ENCODE measurements around the gene ARHGAP10.

Gene ARHGAP10

DNA sequence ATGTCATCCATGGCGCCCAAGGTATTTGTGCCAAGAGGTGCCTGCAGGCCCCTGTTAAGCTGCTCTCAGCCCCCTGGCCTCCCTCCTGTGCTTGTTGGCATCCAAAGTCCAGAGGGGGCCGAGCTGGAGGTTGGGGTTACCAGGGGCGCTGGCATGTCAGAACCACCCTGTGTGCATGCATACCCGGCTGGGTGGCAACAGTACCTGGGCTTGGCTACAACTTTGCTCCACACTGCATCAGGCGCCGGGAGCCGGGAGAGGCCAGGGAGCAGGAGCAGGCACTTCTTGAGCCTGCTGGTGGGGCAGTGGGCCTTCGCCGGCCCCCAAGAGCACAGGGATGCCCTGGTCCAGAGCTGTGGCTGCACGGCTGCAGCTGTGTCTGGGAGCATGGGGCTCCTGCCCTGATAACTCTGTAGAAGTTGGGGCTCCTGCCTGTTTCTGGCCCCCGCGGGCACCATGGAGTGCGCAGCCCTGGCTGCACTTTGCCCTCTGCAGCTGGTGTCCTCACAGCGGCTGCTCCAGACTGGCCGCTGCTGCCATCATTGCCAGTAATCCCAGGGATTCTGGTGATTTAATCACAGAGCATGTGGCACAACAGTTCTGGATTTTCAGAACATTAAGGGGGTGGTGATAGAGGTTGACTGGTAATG, 130.3 kb downstream of the ARHGAP10 start:
- no peaks in the 10 kb centered on the region for H3K9me2 ChIP-seq (replicated peaks; ENCODE audit: insufficient read depth, low read length)
- no peak overlapping the region for H2AFZ ChIP-seq (ENCODE audit: low read length)
- peaks cover 10% of the 10 kb centered on the region for H3K4me1 ChIP-seq (ENCODE audit: low read length)
- no peak overlapping the region for H3K4me3 ChIP-seq (ENCODE audit: low read length)
- TF ChIP-seq, protein P1, sequence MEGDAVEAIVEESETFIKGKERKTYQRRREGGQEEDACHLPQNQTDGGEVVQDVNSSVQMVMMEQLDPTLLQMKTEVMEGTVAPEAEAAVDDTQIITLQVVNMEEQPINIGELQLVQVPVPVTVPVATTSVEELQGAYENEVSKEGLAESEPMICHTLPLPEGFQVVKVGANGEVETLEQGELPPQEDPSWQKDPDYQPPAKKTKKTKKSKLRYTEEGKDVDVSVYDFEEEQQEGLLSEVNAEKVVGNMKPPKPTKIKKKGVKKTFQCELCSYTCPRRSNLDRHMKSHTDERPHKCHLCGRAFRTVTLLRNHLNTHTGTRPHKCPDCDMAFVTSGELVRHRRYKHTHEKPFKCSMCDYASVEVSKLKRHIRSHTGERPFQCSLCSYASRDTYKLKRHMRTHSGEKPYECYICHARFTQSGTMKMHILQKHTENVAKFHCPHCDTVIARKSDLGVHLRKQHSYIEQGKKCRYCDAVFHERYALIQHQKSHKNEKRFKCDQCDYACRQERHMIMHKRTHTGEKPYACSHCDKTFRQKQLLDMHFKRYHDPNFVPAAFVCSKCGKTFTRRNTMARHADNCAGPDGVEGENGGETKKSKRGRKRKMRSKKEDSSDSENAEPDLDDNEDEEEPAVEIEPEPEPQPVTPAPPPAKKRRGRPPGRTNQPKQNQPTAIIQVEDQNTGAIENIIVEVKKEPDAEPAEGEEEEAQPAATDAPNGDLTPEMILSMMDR (IDR thresholded peaks at IDR 0.05; ENCODE audit: low read length), result no peak
- no peak for TF ChIP-seq EZH2phosphoT487 (IDR thresholded peaks at IDR 0.05; ENCODE audit: low read length)
- no peak for TF ChIP-seq EZH2 (optimal IDR thresholded peaks at IDR 0.05; ENCODE audit: low read depth, low read length)
- H3K9me3 ChIP-seq (replicated peaks; ENCODE audit: insufficient read depth, low read length), result no peaks in the 10 kb centered on the region
- no peaks in the 10 kb centered on the region for H3K27me3 ChIP-seq (replicated peaks; ENCODE audit: insufficient read depth, low read length)
- no peak for DNase-seq
- H3K9ac ChIP-seq (ENCODE audit: low read length), result no peak overlapping the region
- H3K27ac ChIP-seq (ENCODE audit: low read length), result no peak overlapping the region
- peaks cover 2% of the 10 kb centered on the region for H3K79me2 ChIP-seq (ENCODE audit: low read length)
- H3F3A ChIP-seq (ENCODE audit: insufficient read depth, low read length), result peaks cover 7% of the 10 kb centered on the region; the same call in 1 of the 2 replicates
- H3K4me2 ChIP-seq (ENCODE audit: low read depth, low read length), result no peak overlapping the region
- H3K36me3 ChIP-seq (replicated peaks; ENCODE audit: insufficient read depth, low read length), result peaks cover 5% of the 10 kb centered on the region; the same call in 1 of the 2 replicates
- no peaks in the 10 kb centered on the region for H4K20me1 ChIP-seq (ENCODE audit: insufficient read depth, low read length)

DNA sequence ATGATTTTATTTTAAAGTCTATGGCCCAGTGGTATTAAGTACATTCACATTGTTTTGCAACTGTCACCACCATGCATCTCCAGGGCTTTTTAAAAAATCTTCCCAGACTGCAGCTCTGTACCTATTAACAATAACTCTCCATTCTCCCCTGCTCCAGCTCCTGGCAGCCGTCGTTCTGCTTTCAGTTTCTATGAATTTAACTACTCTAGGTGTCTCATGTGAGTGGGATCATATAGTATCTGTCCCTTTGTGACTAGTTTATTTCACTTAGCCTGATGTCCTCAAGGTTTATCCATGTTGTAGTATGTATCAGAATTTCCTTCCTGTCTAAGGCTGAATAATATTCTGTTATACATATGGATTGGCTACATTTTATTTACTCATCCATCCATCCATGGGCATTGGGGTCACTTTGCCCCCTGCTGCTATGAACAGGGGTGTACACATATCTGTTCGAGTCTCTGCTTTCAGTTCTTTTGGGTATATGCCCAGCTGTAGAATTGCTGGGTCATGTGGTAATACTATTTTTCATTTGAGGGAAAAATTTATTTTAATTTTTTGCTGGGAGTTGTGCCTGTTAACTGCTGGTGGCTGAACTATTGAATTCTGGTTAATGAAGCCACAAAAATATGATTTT, 131.3 kb downstream of the ARHGAP10 start:
- no peaks in the 10 kb centered on the region for H3K9me2 ChIP-seq (replicated peaks; ENCODE audit: insufficient read depth, low read length)
- no peak overlapping the region for H3K4me2 ChIP-seq (ENCODE audit: low read depth, low read length)
- peaks cover 7% of the 10 kb centered on the region; the same call in 1 of the 2 replicates for H3F3A ChIP-seq (ENCODE audit: insufficient read depth, low read length)
- H3K27me3 ChIP-seq (replicated peaks; ENCODE audit: insufficient read depth, low read length), result no peaks in the 10 kb centered on the region
- peaks cover 10% of the 10 kb centered on the region for H3K4me1 ChIP-seq (ENCODE audit: low read length)
- TF ChIP-seq EZH2 (optimal IDR thresholded peaks at IDR 0.05; ENCODE audit: low read depth, low read length), result no peak
- TF ChIP-seq EZH2phosphoT487 (IDR thresholded peaks at IDR 0.05; ENCODE audit: low read length), result no peak
- TF ChIP-seq, protein P1 (IDR thresholded peaks at IDR 0.05; ENCODE audit: low read length), result no peak
- H3K9ac ChIP-seq (ENCODE audit: low read length), result no peak overlapping the region
- no peak overlapping the region for H3K27ac ChIP-seq (ENCODE audit: low read length)
- no peaks in the 10 kb centered on the region for H3K9me3 ChIP-seq (replicated peaks; ENCODE audit: insufficient read depth, low read length)
- no peak overlapping the region for H3K4me3 ChIP-seq (ENCODE audit: low read length)
- no peak overlapping the region for H2AFZ ChIP-seq (ENCODE audit: low read length)
- H3K79me2 ChIP-seq (ENCODE audit: low read length), result peaks cover 11% of the 10 kb centered on the region
- peak; percentile 15 for DNase-seq
- peaks cover 5% of the 10 kb centered on the region; the same call in 1 of the 2 replicates for H3K36me3 ChIP-seq (replicated peaks; ENCODE audit: insufficient read depth, low read length)
- H4K20me1 ChIP-seq (ENCODE audit: insufficient read depth, low read length), result no peaks in the 10 kb centered on the region

DNA sequence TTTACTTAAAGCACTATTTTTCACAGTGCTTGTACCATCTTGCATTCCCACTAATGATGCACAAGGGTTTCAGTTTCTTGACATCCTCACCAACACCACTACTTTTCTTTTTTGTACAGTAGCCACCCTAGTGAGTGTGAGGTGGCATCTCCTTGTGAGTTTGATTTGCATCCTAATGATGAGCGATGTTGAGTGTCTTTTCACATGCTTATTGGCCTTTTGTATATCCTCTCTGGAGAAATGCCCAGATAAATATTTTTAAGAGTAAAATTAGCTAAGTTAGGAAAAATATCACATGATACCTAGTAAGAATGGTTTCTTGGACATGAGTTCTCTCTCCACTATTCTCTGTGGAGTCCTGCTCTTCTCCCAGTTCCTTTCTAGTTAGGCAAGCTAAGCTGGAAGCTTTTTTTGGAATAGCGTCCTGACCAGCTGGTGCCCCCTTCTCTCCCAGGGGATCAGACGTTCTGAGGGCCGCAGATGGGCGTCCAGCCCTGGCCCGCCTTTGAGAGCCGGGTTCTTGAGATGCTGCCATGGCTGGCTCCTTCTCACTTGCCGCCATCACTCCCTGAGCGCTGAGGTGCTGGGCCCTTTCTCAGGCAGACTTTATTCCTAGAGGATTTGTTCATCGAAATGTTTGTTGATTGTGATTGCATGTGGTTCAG, 132.1 kb downstream of the ARHGAP10 start:
- Histone ChIP-seq H3K4me1 (ENCODE audit: low read length) (peaks cover 10% of the 10 kb centered on the region), H3K9ac (ENCODE audit: low read length) (no peak overlapping the region), H3F3A (ENCODE audit: insufficient read depth, low read length) (peaks cover 7% of the 10 kb centered on the region; the same call in 1 of the 2 replicates), H2AFZ (ENCODE audit: low read length) (no peak overlapping the region), H3K27me3 (replicated peaks; ENCODE audit: insufficient read depth, low read length) (no peaks in the 10 kb centered on the region), H3K27ac (ENCODE audit: low read length) (no peak overlapping the region), H3K79me2 (ENCODE audit: low read length) (peaks cover 18% of the 10 kb centered on the region), H3K36me3 (replicated peaks; ENCODE audit: insufficient read depth, low read length) (peaks cover 5% of the 10 kb centered on the region; the same call in 1 of the 2 replicates), H3K9me3 (replicated peaks; ENCODE audit: insufficient read depth, low read length) (no peaks in the 10 kb centered on the region), H3K4me2 (ENCODE audit: low read depth, low read length) (no peak overlapping the region), H4K20me1 (ENCODE audit: insufficient read depth, low read length) (no peaks in the 10 kb centered on the region), H3K9me2 (replicated peaks; ENCODE audit: insufficient read depth, low read length) (no peaks in the 10 kb centered on the region), H3K4me3 (ENCODE audit: low read length) (no peak overlapping the region)
- TF ChIP-seq EZH2 (optimal IDR thresholded peaks at IDR 0.05; ENCODE audit: low read depth, low read length) (no peak), EZH2phosphoT487 (IDR thresholded peaks at IDR 0.05; ENCODE audit: low read length) (no peak)
- TF ChIP-seq, protein P1 (IDR thresholded peaks at IDR 0.05; ENCODE audit: low read length), result no peak
- no peak for DNase-seq

Data from MM.1S (cell line).